NCI-H2029 (cell line): ENCODE data around the gene ZNF764.
"Not testable (repeated sequence)": the region's sequence is repeated elsewhere in the genome, so short reads cannot be mapped to it uniquely, and the experiment has no call there.

Source experiments
- DNase-seq: peaks from one replicate; lab custom pipeline; 2025; lab: John Stamatoyannopoulos, UW

ZNF764 gene

DNA sequence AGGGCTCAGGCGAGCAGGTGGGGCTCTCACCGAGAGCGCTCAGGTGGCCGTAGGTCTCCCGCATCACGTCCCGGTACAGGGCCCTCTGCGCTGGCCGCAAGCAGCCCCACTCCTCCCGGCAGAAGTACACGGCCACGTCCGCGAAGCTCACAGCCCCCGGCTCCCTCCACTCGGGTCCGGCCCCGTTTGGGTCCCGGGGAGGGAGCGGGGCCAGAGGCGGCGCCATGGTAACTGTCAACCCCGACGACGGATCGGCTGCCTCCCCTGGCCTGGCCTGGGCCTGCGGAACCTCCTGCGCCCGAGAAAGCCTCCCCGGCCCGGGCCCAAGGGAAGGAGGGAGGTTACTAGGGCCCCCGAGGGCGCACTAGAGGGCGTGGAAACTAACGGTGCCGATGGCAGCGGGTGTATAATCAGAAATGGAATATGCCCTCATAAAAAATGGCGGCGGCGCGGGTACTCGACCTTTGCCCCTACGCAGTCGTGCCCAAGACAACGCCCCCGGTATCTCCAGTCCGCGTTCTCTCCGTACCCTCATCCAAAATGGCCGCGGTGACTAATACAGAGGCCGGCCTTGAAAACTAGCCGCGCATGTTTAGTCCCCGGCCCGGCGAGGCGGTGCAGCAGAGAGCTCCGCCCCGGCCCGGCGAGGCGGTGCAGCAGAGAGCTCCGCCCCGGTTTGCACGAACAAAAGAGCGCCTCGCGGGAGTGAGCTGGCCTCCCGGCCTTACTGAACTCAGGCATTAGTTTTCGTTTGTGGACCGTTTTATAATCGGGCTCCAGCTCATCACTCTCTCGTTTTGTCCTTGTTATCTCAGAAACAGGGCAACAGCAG lies at the start of gene ZNF764:
Gene ZNF764 (minus strand): TSS at position 418 of the 832 bp plus-strand sequence. CDS start 192 bp downstream, at position 226.
- peak; percentile 96 for DNase-seq

DNA sequence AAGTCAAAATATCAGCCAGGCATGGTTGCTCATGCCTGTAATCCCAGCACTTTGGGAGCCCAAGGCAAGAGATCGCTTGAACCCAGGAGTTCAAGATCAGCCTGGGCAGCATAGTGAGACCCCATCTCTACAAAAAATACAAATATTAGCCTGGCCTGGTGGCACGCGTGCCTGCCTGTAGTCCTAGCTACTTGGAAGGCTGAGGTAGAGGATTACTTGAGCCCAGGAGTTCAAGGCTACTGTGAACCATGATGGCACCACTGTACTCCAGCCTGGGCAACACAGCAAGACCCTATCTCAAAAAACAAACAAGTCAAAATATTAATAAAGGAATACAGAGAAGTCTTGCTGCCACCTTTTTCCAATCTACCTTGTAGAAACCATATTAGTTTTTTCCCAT lies 47.8 kb upstream of the ZNF764 start:
- DNase-seq = no peak

DNA sequence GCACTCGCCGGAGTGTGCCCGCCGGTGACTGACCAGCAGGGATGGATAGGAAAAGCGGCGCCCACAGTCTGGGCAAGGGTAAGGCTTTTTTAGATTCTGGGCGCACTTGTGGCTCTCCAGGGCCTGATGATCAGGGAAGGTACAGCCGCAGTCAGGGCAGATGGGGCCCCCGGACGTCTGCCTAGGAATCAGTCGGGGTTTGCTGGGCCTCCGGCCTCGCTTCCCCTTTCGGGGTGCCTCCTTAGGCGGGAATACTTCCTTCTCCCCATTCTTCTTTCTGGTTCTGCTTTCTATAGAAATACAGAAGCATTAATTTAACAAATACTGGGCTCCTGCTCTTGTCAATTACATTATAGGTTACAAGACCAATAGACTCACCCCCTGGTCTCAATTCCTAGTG lies 47.0 kb upstream of the ZNF764 start:
- no peak for DNase-seq

DNA sequence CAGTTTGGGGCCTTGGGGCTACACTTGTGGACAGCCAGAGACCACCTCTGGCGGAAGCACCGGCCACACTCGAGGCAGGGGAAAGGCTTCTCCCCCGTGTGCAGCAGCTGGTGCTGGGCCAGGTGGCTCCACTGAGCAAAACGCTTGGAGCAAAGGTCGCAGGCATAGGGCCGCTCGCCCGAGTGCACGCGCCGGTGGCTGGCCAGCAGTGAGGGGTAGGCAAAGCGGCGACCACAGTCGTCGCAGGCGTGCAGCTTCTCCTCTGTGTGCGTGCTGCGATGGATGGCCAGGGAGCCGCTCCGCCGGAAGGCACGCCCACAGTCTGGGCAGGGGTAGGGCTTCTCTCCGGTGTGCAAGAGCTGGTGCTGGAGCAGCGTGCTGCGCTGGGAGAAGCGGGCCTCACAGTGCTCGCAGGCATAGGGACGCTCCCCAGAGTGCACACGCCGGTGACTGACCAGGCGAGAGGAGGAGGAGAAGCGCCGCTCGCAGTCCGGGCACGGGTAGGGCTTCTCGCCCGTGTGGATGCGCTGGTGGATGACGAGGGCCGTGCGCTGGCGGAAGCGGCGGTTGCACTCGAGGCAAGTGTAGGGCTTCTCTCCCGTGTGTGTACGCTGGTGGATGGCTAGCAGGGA lies 46.3 kb upstream of the ZNF764 start:
- no peak for DNase-seq

DNA sequence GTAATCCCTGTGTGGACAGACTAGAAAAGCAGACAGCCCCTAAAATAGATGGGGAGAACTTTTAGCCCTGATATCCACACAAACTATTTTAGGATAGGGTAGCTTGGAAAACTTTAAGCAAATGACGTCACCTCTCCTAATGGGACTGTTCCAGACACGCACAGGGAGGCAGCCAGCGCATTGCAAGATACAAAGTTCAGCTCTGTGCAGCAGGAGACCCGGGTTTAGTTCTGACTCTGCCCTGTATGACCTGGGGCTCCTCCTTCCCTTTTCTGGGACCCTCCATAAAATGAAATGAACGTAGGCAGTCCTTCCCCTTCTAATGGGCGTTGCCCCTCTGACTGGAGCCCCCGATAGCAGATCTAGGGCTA lies 45.8 kb upstream of the ZNF764 start:
- DNase-seq = no peak

DNA sequence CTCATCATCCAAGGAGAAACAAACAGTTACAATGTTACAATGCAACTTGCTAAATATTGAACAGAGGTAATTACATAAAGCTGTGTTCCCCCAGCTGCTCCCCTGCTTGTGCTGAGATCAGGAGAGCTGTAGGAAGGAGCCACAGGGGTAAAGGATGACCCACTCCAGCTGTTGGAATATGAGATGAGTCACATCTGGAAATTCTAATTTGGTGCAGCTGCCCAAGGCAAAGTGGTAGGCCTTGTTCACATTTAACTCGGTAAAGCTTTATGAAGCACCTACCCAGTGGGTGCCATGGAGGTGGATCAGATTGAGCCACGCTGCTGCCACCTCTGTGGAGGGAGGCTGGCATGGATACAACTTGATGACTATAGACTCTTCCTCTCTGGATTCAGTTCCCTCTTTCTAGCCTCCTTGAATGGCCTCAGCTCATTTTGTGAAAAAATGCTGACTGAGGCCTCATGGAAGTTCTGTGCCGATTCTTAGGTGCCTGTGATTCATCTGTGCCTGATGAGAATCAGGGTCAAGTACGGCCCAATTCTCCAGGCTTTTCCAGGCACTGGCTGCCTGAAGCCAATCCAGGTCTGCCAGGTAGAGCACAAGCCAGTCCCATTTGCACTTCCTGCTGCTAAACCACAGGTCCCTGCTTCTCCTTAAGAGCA lies 44.6 kb upstream of the ZNF764 start:
- DNase-seq = no peak

DNA sequence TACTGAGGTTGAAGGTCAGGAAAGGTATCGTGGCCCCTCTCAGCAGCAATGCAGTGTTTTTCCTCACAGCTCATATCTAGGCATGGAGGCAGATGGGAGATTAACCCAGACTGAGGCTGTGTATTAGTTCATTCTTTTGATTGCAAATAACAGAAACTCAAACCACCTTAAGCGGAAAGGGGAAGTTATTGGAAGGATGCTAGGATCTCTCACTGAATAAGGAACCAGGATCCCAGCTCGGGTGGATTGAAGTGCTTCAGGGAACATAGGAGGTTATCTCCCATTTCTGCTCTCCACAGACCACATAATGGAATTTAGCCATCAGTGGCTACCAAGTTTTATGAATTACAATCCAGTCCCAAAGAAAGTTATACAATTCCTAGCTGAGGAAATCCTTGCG lies 43.8 kb upstream of the ZNF764 start:
- DNase-seq = no peak

DNA sequence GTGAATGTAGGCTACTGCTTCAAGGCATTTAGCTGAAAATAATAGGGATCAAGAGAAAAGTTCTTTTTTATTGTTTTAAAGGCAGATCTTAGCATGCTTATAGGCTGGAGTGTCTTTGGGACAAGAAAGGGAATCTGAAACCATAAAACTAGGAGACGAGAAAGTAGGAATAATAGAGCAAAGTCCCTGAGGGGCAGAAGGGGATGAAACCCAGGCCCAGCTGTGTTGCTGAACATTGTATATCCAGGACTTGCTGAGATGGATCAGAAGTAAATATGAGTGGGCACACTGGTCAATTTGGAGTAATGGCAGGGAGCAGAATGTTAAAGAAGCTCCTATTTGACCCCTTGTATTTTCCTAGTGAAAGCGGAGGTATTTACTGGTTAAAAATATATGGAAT lies 42.8 kb upstream of the ZNF764 start:
- no peak for DNase-seq

DNA sequence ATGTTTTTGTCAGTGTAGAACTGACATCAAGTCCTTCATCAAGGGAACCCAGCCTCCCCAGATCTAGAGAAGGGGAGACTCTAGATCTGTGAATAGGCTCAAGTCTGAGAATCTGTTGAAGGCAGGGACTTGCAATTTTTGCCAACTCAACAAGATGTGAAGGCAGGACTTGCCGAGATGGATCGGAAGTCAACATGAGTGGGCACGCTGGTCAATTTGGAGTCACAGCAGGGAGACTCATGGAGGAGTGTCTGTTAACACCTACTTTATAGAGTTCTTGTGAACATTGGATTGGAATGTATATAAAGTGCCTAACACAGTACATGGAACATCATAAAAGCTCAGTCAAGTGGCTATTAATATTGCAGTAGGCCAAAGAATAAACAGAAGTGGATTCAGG lies 42.0 kb upstream of the ZNF764 start:
- no peak for DNase-seq

DNA sequence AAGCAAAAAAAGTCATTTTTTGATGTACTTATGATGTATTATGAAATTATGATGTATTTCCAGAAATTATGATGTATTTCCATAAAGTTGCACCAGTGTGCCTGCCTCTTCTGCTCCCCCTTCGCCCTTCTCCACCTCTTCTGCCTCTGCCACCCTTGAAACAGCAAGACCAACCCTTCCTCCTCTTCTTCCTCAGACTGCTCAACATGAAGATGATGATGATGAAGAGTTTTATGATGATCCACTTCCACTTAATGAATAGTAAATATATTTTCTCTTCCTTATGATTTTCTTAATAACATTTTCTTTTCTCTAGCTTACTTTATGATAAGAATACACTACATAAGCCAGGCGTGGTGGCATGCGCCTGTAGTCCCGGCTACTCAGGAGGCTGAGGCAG lies 34.7 kb upstream of the ZNF764 start:
- no peak for DNase-seq

DNA sequence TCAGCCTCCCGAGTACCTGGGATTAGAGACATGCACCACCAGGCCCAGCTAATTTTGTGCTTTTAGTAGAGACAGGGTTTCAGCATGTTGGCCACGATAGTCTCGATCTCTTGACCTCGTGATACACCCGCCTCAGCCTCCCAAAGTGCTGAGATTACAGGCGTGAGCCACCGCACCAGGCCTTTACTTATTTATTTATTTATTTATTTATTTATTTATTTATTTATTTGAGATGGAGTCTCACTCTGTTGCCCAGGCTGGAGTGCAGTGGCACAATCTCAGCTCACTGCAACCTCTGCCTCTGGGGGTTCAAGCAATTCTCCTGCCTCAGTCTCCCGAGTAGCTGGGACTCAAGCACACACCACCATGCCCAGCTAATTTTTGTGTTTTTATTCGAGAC lies 32.7 kb upstream of the ZNF764 start:
- not testable (repeated sequence) for DNase-seq

DNA sequence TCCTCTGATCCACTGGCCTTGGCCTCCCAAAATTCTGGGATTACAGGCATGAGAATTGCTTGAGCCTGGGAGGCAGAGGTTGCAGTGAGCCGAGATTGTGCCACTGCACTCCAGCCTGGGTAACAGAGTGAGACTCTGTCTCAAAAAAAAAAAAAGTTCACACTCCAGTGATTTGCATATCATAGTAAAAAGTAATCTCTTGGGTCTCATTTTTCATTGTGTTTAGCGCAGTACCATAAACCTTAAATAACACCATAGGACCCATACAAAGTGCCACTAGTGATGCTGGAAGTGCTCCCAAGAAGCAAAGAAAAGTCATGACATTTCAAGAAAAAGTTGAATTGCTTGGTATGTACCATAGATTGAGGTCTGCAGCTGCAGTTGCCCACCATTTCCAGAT lies 31.4 kb upstream of the ZNF764 start:
- not testable (repeated sequence) for DNase-seq

DNA sequence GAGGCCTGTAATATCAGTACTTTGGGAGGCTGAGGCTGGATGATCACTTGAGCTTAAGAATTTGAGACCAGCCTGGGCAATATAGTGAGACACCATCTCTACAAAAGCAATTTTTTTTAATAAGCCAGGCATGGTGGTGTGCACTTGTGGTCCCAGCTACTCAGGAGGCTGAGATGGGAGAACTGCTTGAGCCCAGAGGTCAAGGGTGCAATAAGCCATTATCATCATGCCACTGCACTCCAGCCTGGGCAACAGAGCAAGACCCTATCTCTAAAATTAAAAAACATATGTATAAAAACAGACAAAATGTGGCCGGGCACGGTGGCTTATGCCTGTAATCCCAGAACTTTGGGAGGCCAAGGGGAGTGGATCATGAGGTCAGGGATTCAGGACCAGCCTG lies 30.5 kb upstream of the ZNF764 start:
- no peak for DNase-seq

DNA sequence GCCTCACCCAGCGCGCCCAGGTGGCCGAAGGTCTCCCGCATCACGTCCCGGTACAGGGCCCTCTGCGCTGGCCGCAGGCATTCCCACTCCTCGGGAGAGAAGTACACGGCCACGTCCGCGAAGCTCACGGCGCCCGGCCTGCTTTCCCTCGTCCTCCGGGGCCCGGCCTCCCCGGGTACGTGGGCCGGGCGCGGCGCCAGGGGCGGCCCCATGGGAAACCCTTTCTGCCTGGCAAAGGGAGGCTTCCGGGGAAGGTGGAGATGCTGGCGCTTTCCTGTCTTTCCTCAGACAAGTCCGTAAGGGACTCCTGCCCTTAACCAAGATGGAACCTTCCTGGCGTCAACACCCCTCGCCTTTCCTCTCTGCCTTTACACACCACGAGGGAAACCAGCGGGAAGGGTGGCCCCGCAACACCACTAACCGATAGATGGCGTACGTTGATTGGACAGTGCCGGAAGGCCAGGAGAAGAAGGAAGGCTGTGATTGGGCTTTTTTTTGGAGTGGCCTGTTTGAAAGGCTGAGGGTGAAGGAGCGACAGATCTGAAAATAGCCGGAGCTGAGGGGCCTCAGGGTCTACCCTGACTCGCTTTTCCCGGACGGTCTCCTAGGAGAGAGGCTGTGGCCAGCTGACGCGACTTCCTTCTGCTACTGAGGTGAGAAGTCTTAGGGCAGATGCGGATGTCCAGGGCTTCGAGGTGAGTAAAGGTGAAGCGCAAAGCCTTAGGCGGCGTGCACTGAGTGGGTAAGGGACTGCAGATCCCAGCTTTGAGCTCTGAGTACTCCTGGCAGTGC lies 27.4 kb upstream of the ZNF764 start, which contains the start of gene ZNF785:
Gene ZNF785 (minus strand): TSS at position 298 of the 792 bp plus-strand sequence. CDS start 86 bp downstream, at position 212.
- peak; percentile 98 for DNase-seq

DNA sequence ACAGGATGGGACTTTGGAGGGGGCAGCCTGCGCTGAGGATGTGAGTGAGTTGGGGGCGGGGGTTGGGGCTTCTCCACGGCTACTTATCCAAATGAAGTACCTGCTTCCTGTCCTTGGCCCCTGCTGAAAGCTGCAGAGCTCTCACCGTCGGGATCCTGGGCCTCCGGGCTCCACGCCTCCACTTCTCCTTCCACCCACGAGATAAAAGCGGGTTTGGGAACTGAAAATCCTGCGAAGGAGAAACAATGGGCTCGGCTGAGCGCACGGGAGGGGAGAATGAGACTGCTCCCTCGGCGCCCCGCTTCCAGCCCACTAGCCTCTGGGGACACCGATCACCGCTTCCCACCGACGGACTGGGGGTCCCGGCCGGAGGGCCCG lies 26.8 kb upstream of the ZNF764 start:
- peak; percentile 26 for DNase-seq

DNA sequence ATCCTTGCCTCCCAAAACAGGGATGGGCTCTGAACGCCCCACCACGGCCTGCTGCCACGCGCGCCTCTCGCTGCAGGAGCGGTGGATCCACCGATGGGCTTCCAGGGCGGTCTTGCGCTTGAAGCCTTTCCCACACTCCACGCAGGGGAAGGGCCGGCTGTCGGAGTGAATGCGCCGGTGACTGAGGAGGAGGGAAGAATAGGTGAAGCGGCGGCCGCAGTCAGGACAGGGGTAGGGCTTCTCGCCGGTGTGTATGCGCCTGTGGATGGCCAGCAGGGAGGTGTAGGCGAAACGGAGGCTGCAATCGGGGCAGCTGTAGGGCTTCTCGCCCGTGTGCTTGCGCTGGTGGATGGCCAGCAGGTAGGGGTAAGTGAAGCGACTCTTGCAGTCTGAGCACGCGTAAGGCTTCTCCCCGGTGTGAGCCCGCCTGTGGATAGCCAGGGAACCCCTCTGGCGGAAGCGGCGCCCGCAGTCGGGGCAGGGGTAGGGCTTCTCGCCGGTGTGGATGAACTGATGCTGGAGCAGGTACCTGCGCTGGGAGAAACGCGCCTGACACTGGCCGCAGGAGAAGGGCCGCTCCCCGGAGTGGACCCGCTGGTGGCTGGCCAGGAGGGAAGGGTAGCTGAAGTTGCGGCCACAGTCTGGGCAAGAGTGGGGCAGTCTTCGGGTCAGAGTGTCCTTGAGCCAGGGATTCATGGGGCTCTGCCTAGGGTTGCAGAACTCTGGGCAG lies 24.6 kb upstream of the ZNF764 start:
- no peak for DNase-seq

DNA sequence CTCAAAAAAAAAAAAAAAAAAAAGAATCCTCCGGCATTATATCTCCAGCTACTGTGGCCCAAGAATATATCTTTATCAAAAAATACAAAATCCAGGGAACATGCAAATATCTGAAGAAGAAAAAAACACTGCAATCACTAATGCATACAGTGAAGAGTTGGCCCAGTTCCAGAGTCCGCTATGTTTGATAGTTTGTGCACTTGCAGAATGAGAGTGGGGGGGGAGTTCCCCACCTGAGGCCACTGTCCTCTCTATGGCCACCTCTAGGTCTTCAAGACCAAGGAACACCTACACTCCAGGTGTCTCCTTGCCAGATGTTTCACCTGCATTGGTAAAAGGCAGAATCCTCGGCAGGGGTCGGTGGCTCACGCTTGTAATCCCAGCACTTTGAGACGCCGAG lies 23.3 kb upstream of the ZNF764 start:
- DNase-seq = no peak

DNA sequence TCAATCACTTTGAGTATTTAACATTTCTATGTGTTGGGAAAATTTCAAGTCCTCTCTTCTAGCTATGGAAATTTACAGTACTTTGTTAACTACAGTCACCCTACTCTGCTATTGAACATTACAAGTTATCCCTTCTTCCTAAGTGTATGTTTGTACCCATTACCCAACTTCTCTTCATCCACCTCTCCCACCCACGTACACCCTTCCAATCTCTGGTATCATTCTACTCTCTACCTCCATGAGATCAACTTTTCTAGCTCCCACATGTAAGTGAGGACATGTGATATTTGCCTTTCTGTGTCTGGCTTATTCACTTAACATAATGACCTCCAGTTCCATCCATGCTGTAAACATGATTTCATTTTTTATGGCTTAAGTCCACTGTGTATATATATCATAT lies 16.5 kb upstream of the ZNF764 start:
- DNase-seq = no peak

DNA sequence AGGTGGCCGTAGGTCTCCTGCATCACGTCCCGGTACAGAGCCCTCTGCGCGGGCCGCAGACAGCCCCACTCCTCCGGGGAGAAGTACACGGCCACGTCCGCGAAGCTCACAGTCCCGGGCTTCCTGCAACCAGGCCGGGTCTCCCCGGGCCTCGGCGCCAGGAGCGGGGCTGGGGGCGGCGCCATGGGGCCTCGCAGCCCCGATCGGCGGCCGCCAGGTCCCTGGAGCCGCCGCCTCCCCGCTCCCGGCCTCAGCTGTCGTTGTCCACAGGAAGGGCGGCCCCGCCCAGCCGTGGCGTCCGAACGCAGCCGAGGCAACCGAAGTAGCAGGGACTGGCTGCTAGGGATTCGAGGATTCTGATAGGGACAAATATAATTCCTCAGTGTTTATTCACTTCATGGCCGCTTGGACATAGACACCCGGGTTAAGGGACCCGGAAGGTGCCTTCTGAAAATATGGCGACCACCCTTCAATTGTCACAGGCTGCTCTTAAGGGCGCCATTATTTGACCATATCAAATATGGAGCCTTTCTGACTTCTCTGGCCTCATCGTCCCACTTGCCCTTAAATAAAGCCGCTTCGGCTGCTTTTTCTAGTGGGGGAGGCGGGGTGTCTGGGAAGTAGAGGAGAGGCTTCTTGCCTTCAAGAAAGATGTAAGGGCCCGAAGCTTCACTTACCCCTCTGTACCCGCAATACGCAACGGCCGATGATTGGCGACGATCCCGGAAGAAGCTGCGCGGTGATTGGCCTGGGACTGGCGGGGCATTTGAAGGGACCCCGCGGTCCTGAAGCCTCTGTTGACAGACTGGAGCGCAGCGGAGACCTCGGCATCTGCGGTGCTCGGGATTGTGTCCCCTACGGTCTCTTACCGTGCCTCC lies 13.5 kb upstream of the ZNF764 start, which contains the start of gene ZNF688:
Gene ZNF688 (minus strand): TSS at position 270 of the 878 bp plus-strand sequence. CDS start 85 bp downstream, at position 185.
- peak; percentile 85 for DNase-seq
